Measurements from ENCODE around the gene CSNK1D. TPM values are rescaled to one million over a fixed set of nuclear protein-coding genes. Genes with fewer than 3 reads are reported as not detected.

Gene CSNK1D
- total RNA-seq, 1 donor from 2014 or later: 21.4 TPM

DNA sequence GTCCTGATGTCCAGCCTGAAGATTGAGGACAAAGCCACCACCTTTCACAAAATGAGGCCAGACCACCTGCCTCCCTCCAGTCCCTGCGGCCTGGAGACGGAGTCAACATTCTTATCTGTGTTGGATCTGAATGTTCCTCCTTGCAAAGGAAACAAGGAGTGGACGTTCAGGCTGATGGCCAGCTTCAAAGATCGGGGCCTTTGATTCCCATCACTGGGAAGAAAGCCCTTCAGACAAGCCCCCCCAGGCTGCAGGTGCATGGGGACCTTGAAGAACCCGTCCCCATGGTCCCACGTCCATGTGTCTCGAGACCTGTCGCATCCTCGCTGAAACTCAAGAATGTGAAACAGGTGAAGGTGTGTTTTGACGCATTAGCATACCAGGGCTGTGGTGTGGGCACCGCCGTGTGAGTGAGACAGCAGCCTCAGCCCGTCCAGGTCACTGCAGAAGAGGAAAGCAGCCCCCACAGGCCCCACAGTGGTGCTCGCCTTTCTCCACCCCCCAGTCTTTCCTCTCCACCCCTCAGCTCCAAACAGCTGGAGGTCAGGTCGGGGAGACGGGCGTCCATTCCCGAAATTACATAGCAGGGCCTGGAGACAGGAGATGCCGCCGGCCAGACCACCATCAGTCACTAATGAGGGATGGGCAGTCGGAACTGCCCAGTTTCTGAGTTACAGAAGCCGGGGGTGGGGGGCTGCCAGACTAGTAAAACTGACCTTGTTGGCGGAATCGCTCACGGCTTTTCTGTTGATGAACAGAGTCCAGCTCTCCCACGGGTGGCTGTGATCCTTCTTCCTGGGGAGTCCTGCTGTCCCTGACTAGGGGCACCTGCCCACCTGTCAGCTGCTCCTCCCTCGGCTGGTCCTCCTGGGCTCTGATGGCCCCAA, 877 bp upstream of the CSNK1D start:
- Histone ChIP-seq H3K9me3 (ENCODE audit: control insufficient read depth in 3 of 3, low read length in 3 of 3) (no peaks in the 10 kb centered on the region), H3K27ac (ENCODE audit: low read depth, low read length) (no peak overlapping the region), H3K4me3 (ENCODE audit: low read length in 3 of 3) (peak overlapping the region; percentile 75 to 83 (median 78)), H3K36me3 (ENCODE audit: control insufficient read depth in 3 of 3, insufficient read depth in 3 of 3, low read length in 3 of 3) (peaks cover 4 to 17% (median 7%) of the 10 kb centered on the region in 3 donors), H3K9ac (ENCODE audit: low read depth in 1 of 3, low read length in 3 of 3) (peak overlapping the region; percentile 69 to 86 (median 81)), H3K27me3 (ENCODE audit: control insufficient read depth in 3 of 3, insufficient read depth in 3 of 3, low read length in 3 of 3) (no peaks in the 10 kb centered on the region), H3K4me1 (ENCODE audit: control insufficient read depth in 3 of 3, insufficient read depth in 3 of 3, low read length in 3 of 3) (peaks cover 32 to 41% (median 38%) of the 10 kb centered on the region in 3 donors)

DNA sequence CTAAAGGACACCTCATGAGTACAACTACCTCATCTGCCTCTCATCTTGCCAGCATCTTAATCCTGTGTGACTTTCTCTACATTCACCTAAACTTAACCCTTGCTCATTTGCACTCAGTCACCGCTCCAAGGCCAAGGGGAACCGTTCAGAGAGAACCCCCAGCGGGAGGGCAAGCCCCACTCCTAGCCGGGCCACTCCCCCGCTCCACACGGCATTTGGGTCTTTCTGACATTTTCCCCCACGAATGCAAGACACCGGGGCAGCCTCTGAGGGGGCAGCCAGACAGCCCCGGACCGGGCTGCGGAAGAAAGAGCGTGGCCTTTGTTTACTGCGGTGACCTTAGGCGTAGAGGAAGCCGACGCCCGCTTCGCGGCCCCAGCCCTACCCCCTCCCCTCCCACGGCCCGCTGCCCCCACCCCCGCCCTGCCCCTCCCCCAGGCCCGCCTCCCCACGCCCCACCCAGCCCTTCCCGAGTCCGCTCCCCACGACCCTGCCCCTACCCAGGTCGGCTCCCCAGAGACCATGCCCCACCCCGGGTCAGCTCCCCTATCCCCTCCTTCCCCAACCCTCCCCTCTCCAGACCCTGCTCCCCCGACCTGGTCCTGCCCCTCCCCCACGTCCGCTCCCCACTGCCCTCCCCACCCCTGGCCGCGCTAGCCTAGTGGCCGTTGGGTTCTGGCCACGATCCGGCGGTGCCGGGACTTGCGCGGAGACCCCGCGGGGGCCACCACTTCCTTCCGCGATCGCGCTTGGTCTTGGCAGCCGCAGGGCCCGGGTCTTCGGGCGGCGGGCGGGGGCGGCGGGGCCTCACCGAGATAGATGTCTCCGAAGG, 789 bp downstream of the CSNK1D start:
- no peaks in the 10 kb centered on the region for H3K9me3 ChIP-seq (ENCODE audit: control insufficient read depth in 3 of 3, low read length in 3 of 3)
- H3K9ac ChIP-seq (ENCODE audit: low read depth in 1 of 3, low read length in 3 of 3): peak overlapping the region; percentile 79 to 86 (median 86)
- peaks cover 4 to 14% (median 7%) of the 10 kb centered on the region in 3 donors for H3K36me3 ChIP-seq (ENCODE audit: control insufficient read depth in 3 of 3, insufficient read depth in 3 of 3, low read length in 3 of 3)
- H3K27ac ChIP-seq (ENCODE audit: low read depth, low read length): peak overlapping the region; percentile 95
- H3K4me3 ChIP-seq (ENCODE audit: low read length in 3 of 3): peak overlapping the region; percentile 59 to 75 (median 73)
- H3K4me1 ChIP-seq (ENCODE audit: control insufficient read depth in 3 of 3, insufficient read depth in 3 of 3, low read length in 3 of 3): peaks cover 49 to 57% (median 51%) of the 10 kb centered on the region in 3 donors
- no peaks in the 10 kb centered on the region for H3K27me3 ChIP-seq (ENCODE audit: control insufficient read depth in 3 of 3, insufficient read depth in 3 of 3, low read length in 3 of 3)

DNA sequence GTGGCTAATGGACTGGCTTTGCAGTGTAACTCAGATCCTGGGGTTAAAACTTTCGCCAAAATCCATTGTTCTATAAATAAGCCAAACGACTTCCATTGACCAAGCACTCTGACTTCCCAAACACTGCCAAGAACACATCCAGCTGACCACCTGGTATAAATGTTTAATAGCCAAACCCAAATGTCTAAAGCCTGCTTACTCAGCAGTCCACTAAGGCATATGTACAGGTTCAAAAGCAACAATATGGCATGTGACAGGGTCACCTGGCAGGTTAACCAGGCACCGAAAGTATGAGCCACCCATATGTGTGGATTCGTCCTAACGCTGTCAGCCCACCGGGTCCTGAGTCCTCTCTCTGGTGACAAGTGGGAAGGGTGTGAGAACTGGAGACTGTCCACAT, 2.1 kb downstream of the CSNK1D start:
- no peaks in the 10 kb centered on the region for H3K27me3 ChIP-seq (ENCODE audit: control insufficient read depth in 3 of 3, insufficient read depth in 3 of 3, low read length in 3 of 3)
- peak overlapping the region in 2 of 3 donors; percentile 19 to 45 for H3K4me3 ChIP-seq (ENCODE audit: low read length in 3 of 3)
- peak overlapping the region; percentile 83 for H3K27ac ChIP-seq (ENCODE audit: low read depth, low read length)
- H3K9me3 ChIP-seq (ENCODE audit: control insufficient read depth in 3 of 3, low read length in 3 of 3): no peaks in the 10 kb centered on the region
- peaks cover 60 to 70% (median 63%) of the 10 kb centered on the region in 3 donors for H3K4me1 ChIP-seq (ENCODE audit: control insufficient read depth in 3 of 3, insufficient read depth in 3 of 3, low read length in 3 of 3)
- peaks cover 4 to 14% (median 7%) of the 10 kb centered on the region in 3 donors for H3K36me3 ChIP-seq (ENCODE audit: control insufficient read depth in 3 of 3, insufficient read depth in 3 of 3, low read length in 3 of 3)
- peak overlapping the region in 2 of 3 donors; percentile 17 to 55 for H3K9ac ChIP-seq (ENCODE audit: low read depth in 1 of 3, low read length in 3 of 3)

DNA sequence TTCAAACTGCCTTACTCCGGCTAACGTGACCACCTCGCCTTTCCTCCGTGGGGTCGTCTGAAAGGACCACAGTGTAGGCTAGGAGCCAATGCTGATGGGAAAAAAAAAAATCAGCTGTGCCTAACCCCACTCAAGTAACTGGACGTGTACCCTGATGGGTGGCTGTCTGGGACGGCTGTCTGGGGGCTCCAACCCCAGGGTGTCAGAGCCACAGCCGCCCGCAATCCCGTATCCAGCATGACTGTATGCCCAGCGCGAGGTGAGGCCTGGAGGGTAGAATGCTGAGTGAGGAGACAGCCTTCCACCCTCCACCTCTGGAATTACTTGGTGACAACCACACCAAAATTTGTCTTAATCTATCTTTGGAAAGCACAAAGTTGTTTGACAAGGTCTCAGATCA, 2.8 kb downstream of the CSNK1D start:
- Histone ChIP-seq H3K9me3 (ENCODE audit: control insufficient read depth in 3 of 3, low read length in 3 of 3) (no peaks in the 10 kb centered on the region), H3K36me3 (ENCODE audit: control insufficient read depth in 3 of 3, insufficient read depth in 3 of 3, low read length in 3 of 3) (peaks cover 5 to 19% (median 10%) of the 10 kb centered on the region in 3 donors), H3K27me3 (ENCODE audit: control insufficient read depth in 3 of 3, insufficient read depth in 3 of 3, low read length in 3 of 3) (no peaks in the 10 kb centered on the region), H3K4me1 (ENCODE audit: control insufficient read depth in 3 of 3, insufficient read depth in 3 of 3, low read length in 3 of 3) (peaks cover 66 to 78% (median 70%) of the 10 kb centered on the region in 3 donors), H3K9ac (ENCODE audit: low read depth in 1 of 3, low read length in 3 of 3) (no peak overlapping the region), H3K4me3 (ENCODE audit: low read length in 3 of 3) (no peak overlapping the region), H3K27ac (ENCODE audit: low read depth, low read length) (peak overlapping the region; percentile 34)

DNA sequence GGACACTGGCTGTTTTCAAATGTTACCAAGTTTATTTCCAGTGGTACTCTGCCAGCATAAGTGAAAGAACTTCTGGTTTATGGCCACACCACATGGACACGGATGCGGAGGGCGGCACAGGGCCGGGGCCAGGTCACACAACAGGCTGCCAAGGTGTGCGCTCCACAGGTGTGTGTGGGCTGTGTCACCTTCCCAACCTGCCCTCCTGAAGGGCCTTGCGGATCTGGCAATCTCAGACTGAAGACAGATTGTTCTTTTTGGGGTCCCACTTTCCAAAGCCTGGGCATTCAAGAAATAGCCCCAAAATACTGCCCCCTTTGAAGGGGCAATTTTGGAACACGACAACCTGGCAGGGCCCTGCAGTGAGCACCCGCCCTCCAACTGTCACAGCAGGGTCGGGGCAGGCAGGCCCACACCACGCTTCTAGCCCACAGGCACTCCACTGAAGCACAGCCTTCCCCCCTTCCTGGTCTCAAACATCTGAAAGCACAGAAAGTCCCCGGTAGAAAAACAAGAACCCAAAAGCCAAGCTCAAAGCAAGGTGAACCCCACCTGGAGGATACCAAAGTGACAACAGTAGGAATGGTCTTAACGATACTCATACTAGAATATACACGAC, 3.5 kb downstream of the CSNK1D start:
- no peaks in the 10 kb centered on the region for H3K9me3 ChIP-seq (ENCODE audit: control insufficient read depth in 3 of 3, low read length in 3 of 3)
- H3K9ac ChIP-seq (ENCODE audit: low read depth in 1 of 3, low read length in 3 of 3): peak overlapping the region in 2 of 3 donors; percentile 23 to 68
- peak overlapping the region; percentile 34 for H3K27ac ChIP-seq (ENCODE audit: low read depth, low read length)
- H3K27me3 ChIP-seq (ENCODE audit: control insufficient read depth in 3 of 3, insufficient read depth in 3 of 3, low read length in 3 of 3): no peaks in the 10 kb centered on the region
- H3K4me3 ChIP-seq (ENCODE audit: low read length in 3 of 3): no peak overlapping the region
- H3K36me3 ChIP-seq (ENCODE audit: control insufficient read depth in 3 of 3, insufficient read depth in 3 of 3, low read length in 3 of 3): peaks cover 12 to 25% (median 16%) of the 10 kb centered on the region in 3 donors
- H3K4me1 ChIP-seq (ENCODE audit: control insufficient read depth in 3 of 3, insufficient read depth in 3 of 3, low read length in 3 of 3): peaks cover 66 to 80% (median 70%) of the 10 kb centered on the region in 3 donors

DNA sequence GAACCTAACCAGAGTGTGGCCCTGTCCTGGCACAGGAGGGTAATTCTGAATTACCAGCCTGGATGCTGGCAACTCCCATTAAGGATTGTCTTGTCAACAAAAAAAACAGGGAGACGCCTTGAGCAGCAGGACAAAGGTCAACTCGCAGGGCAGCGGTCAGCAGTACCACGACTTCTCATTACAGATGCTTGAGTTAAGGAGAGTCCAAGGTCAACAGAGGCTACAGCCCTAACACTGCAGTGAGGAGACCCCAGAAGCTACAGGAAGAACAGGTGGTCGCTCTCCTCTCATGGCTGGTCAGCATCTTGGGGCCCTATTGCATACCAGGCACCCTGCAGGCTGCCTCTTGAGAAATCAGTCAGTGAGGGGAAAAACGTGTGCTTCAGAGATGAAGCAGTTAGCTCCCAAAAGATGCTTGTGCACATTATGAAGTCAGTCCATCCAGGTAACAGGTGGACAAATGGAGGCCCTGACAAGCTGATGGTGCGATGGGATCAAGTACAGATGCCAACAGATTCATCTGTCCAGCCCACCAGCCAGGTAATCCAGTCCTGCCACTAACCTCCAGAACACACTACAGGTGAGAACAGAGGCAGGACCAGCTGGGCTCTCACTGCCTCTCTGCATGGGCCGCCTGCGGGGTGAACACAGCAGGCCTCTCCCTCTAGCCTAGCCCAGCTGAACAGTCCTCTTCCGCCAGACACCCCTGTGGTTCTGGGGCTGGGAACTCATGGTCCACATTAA, 4.2 kb downstream of the CSNK1D start:
- Histone ChIP-seq H3K4me1 (ENCODE audit: control insufficient read depth in 3 of 3, insufficient read depth in 3 of 3, low read length in 3 of 3) (peaks cover 63 to 78% (median 69%) of the 10 kb centered on the region in 3 donors), H3K9ac (ENCODE audit: low read depth in 1 of 3, low read length in 3 of 3) (peak overlapping the region in 2 of 3 donors; percentile 23 to 68), H3K27ac (ENCODE audit: low read depth, low read length) (peak overlapping the region; percentile 34), H3K4me3 (ENCODE audit: low read length in 3 of 3) (no peak overlapping the region), H3K27me3 (ENCODE audit: control insufficient read depth in 3 of 3, insufficient read depth in 3 of 3, low read length in 3 of 3) (no peaks in the 10 kb centered on the region), H3K9me3 (ENCODE audit: control insufficient read depth in 3 of 3, low read length in 3 of 3) (no peaks in the 10 kb centered on the region), H3K36me3 (ENCODE audit: control insufficient read depth in 3 of 3, insufficient read depth in 3 of 3, low read length in 3 of 3) (peaks cover 17 to 31% (median 19%) of the 10 kb centered on the region in 3 donors)

DNA sequence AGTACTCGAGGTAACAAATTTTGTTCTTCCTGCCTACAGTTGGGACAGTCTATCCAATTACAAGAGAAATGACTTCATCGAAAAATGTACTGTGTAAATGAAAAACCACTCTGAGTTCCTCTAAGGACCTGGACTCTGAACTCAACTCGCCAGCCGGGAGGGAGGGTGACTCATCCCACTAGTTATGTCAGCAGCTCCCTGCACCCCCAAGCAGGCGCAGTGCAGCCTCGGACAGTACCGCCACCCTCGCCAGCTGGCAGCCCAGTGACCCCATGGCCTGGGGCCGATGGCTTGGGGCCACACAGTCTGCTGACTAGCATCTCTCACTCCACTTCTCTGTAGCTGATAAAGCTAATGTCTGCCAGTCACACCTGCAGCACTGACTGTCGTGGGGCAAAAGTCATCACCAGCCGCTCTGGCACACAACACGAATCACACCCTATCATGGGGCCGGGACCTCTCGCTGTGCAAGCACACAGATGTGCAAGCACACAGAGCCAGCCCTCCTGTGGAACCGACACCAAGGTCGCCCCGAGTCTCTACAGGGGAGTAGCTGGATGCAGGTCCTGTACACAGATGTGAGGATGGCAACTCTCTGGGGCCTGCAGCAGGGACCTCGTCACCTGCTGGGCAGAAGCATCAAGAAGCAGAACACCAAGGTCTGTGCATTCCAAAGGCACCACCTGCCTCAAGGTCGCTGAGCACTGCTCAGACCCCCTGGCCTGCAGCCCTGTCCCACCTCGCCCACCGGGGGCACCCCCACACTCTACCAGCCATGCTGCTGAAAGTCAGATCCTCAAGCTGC, 5.7 kb downstream of the CSNK1D start:
- Histone ChIP-seq H3K9me3 (ENCODE audit: control insufficient read depth in 3 of 3, low read length in 3 of 3) (no peaks in the 10 kb centered on the region), H3K9ac (ENCODE audit: low read depth in 1 of 3, low read length in 3 of 3) (peak overlapping the region; percentile 70 to 77 (median 73)), H3K27ac (ENCODE audit: low read depth, low read length) (peak overlapping the region; percentile 97), H3K4me1 (ENCODE audit: control insufficient read depth in 3 of 3, insufficient read depth in 3 of 3, low read length in 3 of 3) (peaks cover 56 to 71% (median 62%) of the 10 kb centered on the region in 3 donors), H3K36me3 (ENCODE audit: control insufficient read depth in 3 of 3, insufficient read depth in 3 of 3, low read length in 3 of 3) (peaks cover 30 to 41% (median 32%) of the 10 kb centered on the region in 3 donors), H3K27me3 (ENCODE audit: control insufficient read depth in 3 of 3, insufficient read depth in 3 of 3, low read length in 3 of 3) (no peaks in the 10 kb centered on the region), H3K4me3 (ENCODE audit: low read length in 3 of 3) (peak overlapping the region; percentile 49 to 64 (median 57))

DNA sequence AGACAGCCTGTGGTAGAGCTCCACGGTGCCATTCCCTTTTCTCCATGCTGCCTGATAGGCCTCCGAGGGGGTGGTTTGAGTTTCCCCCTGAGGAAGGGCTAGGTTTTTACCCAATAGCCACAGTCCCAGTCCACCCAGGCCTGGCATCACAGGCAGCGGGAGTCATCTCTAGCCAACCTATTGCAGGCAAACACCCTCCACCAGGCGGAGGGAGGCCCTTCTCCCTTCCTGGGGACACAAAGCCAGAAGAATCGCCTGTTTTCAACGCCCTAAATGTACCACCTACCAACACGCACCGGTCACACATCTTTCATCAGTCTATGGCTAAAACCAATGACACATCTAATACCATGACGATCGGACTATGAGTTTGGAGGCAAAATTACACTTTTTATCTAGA, 7.4 kb downstream of the CSNK1D start:
- Histone ChIP-seq H3K4me3 (ENCODE audit: low read length in 3 of 3) (no peak overlapping the region), H3K27ac (ENCODE audit: low read depth, low read length) (peak overlapping the region; percentile 97), H3K9ac (ENCODE audit: low read depth in 1 of 3, low read length in 3 of 3) (peak overlapping the region in 1 of 3 donors; percentile 57), H3K27me3 (ENCODE audit: control insufficient read depth in 3 of 3, insufficient read depth in 3 of 3, low read length in 3 of 3) (no peaks in the 10 kb centered on the region), H3K4me1 (ENCODE audit: control insufficient read depth in 3 of 3, insufficient read depth in 3 of 3, low read length in 3 of 3) (peaks cover 47 to 56% (median 47%) of the 10 kb centered on the region in 3 donors), H3K9me3 (ENCODE audit: control insufficient read depth in 3 of 3, low read length in 3 of 3) (no peaks in the 10 kb centered on the region), H3K36me3 (ENCODE audit: control insufficient read depth in 3 of 3, insufficient read depth in 3 of 3, low read length in 3 of 3) (peaks cover 41 to 50% (median 46%) of the 10 kb centered on the region in 3 donors)

All from skeletal muscle tissue (tissue), 4 donors.